K562 (cell line): ENCODE data around the gene SH3PXD2B. TPM values are rescaled to one million over a fixed set of nuclear protein-coding genes. Genes with fewer than 3 reads are reported as not detected.

Experiments
- ATAC-seq: fragments of 200-7000 bp; cut with Tn5 transposase; 3 replicates; pipeline ENCODE4 v1.9.1; 2020; ENCODE audit warnings: moderate library complexity
- BruUV-seq: library from RNA; stranded (reverse); fragments of 400-500 nt; replicated peaks from 2 replicates; lab custom pipeline; 2021; lab: Mats Ljungman, UMichigan
- CTCF ChIA-PET: fragments of 300-600 bp; formaldehyde crosslinking; extraction: SDS; loops from one replicate; lab custom pipeline; 2021; ENCODE audit warnings: low intra/inter-chr PET ratio; lab: Yijun Ruan, JAX
- POLR2A ChIA-PET: fragments of 300-600, 350-650 bp; sonication (Branson Sonifier 250); formaldehyde crosslinking; extraction: SDS; loops from one replicate; lab custom pipeline; 2021; ENCODE audit warnings: antibody characterized with exemption, inconsistent platforms; lab: Yijun Ruan, JAX
- DNase-seq, 4 experiments: peaks; one replicate each; pipeline versions ENCODE4 v3.0.0 to v3.0.0-alpha.2; 2011 to 2018; ENCODE audit warnings: low spot score in 3 of 4, mixed read lengths in 3 of 4; ENCODE audit errors: extremely low read depth in 1 of 4
- FAIRE-seq: peaks from 2 replicates; lab custom pipeline; 2011; peaks lifted over from hg19 to GRCh38; lab: Jason Lieb, UNC
- H2AFZ ChIP-seq: 2 replicates; pipeline ENCODE4 v1.6.0; 2011; ENCODE audit warnings: low read depth, low read length, control low read depth, inconsistent platforms
- H3K27ac ChIP-seq: fragments of 200-600 bp; 3 replicates; pipeline ENCODE4 v1.8.0; 2011; ENCODE audit warnings: low read depth, mild to moderate bottlenecking, control low read depth, inconsistent platforms, low read length, moderate library complexity, mixed read lengths; ENCODE audit errors: extremely low read depth
- H3K27me3 ChIP-seq, 2 experiments: fragments of 300-600 bp in 1 of 2; 2 replicates in 1 of 2; 3 replicates in 1 of 2; pipeline versions ENCODE4 v1.6.0 to v1.8.0; 2011; ENCODE audit warnings: inconsistent platforms in 2 of 2, low read length in 2 of 2, mild to moderate bottlenecking in 1 of 2, mixed read lengths in 1 of 2, moderate library complexity in 1 of 2; ENCODE audit not compliant: control insufficient read depth in 2 of 2, insufficient read depth in 2 of 2
- H3K36me3 ChIP-seq: fragments of 300-600 bp; 3 replicates; pipeline ENCODE4 v1.8.0; 2011; ENCODE audit warnings: mild to moderate bottlenecking, low read length, inconsistent platforms; ENCODE audit not compliant: control insufficient read depth, insufficient read depth
- H3K4me1 ChIP-seq, 2 experiments: fragments of 200-600 bp in 1 of 2; replicated peaks in 1 of 2; 2 replicates in 1 of 2; 3 replicates in 1 of 2; pipeline versions ENCODE4 v1.5.1 to v1.8.0; 2011; ENCODE audit warnings: inconsistent platforms in 2 of 2, low read length in 2 of 2, mild to moderate bottlenecking in 1 of 2, mixed read lengths in 1 of 2, moderate library complexity in 1 of 2; ENCODE audit not compliant: control insufficient read depth in 2 of 2, insufficient read depth in 2 of 2
- H3K4me2 ChIP-seq: 2 replicates; pipeline ENCODE4 v1.6.1; 2011; ENCODE audit warnings: low read length, control low read depth, inconsistent platforms, mixed read lengths; ENCODE audit not compliant: insufficient read depth
- H3K4me3 ChIP-seq: fragments of 200-600 bp; sonication (generic), shearing (Covaris generic); 2 replicates; pipeline ENCODE4 v1.5.1; 2016; ENCODE audit warnings: control low read depth, inconsistent platforms
- H3K79me2 ChIP-seq: fragments of 200-600 bp; 3 replicates; pipeline ENCODE4 v1.8.0; 2011; ENCODE audit warnings: low read length, inconsistent platforms; ENCODE audit not compliant: control insufficient read depth, insufficient read depth
- H3K9ac ChIP-seq, 2 experiments: 2 replicates each; pipeline versions ENCODE4 v1.6.0 to v1.6.1; 2011; ENCODE audit warnings: low read depth in 2 of 2, low read length in 2 of 2, control low read depth in 1 of 2, inconsistent platforms in 1 of 2, mild to moderate bottlenecking in 1 of 2, mixed read lengths in 1 of 2; ENCODE audit not compliant: insufficient read depth in 1 of 2
- H3K9me1 ChIP-seq: one replicate; pipeline ENCODE4 v1.6.0; 2011; ENCODE audit warnings: inconsistent platforms, mild to moderate bottlenecking, low read length, moderate library complexity; ENCODE audit not compliant: control insufficient read depth, insufficient read depth
- H3K9me3 ChIP-seq: replicated peaks from 2 replicates; pipeline ENCODE4 v1.5.1; 2011; ENCODE audit warnings: low read depth, low read length, inconsistent platforms; ENCODE audit not compliant: control insufficient read depth, insufficient read depth
- H4K20me1 ChIP-seq: replicated peaks from 2 replicates; pipeline ENCODE4 v1.6.1; 2011; ENCODE audit warnings: low read length, inconsistent platforms, mixed read lengths; ENCODE audit not compliant: control insufficient read depth, insufficient read depth
- CBX8 ChIP-seq: fragments of 200-600 bp; sonication (generic); IDR thresholded peaks from 2 replicates; pipeline ENCODE4 v1.6.1; 2012; ENCODE audit warnings: borderline replicate concordance, mixed run types, low read depth, mild to moderate bottlenecking, moderate library complexity, mixed read lengths, low read length, control low read depth, inconsistent platforms; ENCODE audit not compliant: poor library complexity, severe bottlenecking; ENCODE audit errors: extremely low read depth
- CEBPG ChIP-seq, 3 experiments: fragments of 200-800 bp in 1 of 3; sonication (Bioruptor generic) in 1 of 3; sonication (generic) in 1 of 3; formaldehyde crosslinking in 1 of 3; IDR thresholded peaks in 2 of 3; conservative IDR thresholded peaks in 1 of 3; 2 replicates each; pipeline versions ENCODE4 v1.6.1 to v1.8.0; 2016 to 2022; ENCODE audit warnings: missing compliant biosample characterization in 2 of 3, missing genetic modification characterization in 2 of 3, mild to moderate bottlenecking in 1 of 3, missing genetic modification reagents in 1 of 3
- PTRF ChIP-seq: fragments of 450-650 bp; IDR thresholded peaks from 2 replicates; pipeline ENCODE4 v1.6.1; 2016; ENCODE audit warnings: mild to moderate bottlenecking, missing genetic modification characterization, missing compliant biosample characterization
- PYGO2 ChIP-seq: fragments of 450-650 bp; IDR thresholded peaks from 2 replicates; pipeline ENCODE4 v1.6.1; 2016; ENCODE audit warnings: mild to moderate bottlenecking, missing genetic modification characterization, moderate library complexity, missing compliant biosample characterization
- ZNF232 ChIP-seq: sonication (generic); formaldehyde crosslinking; IDR thresholded peaks from 2 replicates; pipeline ENCODE4 v1.8.0; 2022; ENCODE audit warnings: mild to moderate bottlenecking, missing genetic modification reagents
- WGBS: fragments of 100-300 bp; shearing (Covaris generic); methylation state at CpG from one replicate; pipeline ENCODE4 v1.1.6; 2016; ENCODE audit warnings: low coverage, mixed read lengths; ENCODE audit not compliant: insufficient coverage; ENCODE audit errors: missing lambda C conversion rate; 5-methylcytosine and 5-hydroxymethylcytosine counted together
- in situ Hi-C: fragments of 300-500 bp; cut with MboI; formaldehyde crosslinking; loops from 4 replicates; pipeline ENCODE4 v1.15.0; 2018; ENCODE audit warnings: inconsistent platforms, mixed read lengths
- intact Hi-C: fragments of 100-400 bp; cut with micrococcal nuclease; formaldehyde crosslinking; loops from 2 replicates; pipeline ENCODE4 v1.14.2; 2022
- polyA plus RNA-seq, 8 experiments: library from polyadenylated mRNA; depleted of rRNA in 4 of 8; stranded (reverse) in 5 of 8; unstranded in 3 of 8; fragments of >200 nt; fragmentation: Nextera tagmentation in 2 of 8; fragmentation: Illumina TruSeq in 1 of 8; extraction: Ambion mirVana in 2 of 8; extraction: Trizol in 1 of 8; gene quantifications; 2 replicates each; pipeline versions ENCODE4 v1.2.1 to v1.2.3, GENCODE V29; 2011 to 2014; ENCODE audit warnings: inconsistent platforms in 1 of 8, missing spikeins in 1 of 8
- total RNA-seq, 7 experiments: library from RNA; depleted of rRNA in 6 of 7; stranded (reverse); fragments of >200 nt in 6 of 7; fragmentation: Illumina TruSeq in 2 of 7; extraction: Trizol in 2 of 7; gene quantifications; 2 replicates each; pipeline versions ENCODE4 v1.2.1 to v1.2.3, GENCODE V29; 2011 to 2021; ENCODE audit warnings: low replicate concordance in 1 of 7

Gene SH3PXD2B
- total and polyA plus RNA-seq, 9 of the 15 experiments (the other 6 are each of a cell fraction or from before 2014, with no cell fraction given) = 0.04 to 0.66 (median 0.19) TPM

GRCh38 chr5:172281346-172281745, 173.0 kb downstream of the SH3PXD2B start:
- WGBS = 0% methylated on average over 6 of the region's 6 CpGs
- Histone ChIP-seq H3K27me3 (peaks cover 14 to 43% of the 10 kb centered on the region in 2 experiments), H3K4me2 (no peak overlapping the region), H2AFZ (no peak overlapping the region), H3K4me3 (no peak overlapping the region), H3K9me3 (no peaks in the 10 kb centered on the region), H3K79me2 (no peaks in the 10 kb centered on the region), H3K9ac (no peak overlapping the region), H4K20me1 (peaks cover 5% of the 10 kb centered on the region), H3K27ac (no peak overlapping the region), H3K9me1 (no peaks in the 10 kb centered on the region), H3K4me1 (peaks cover 2 to 16% of the 10 kb centered on the region in 2 experiments; a peak in 2 of 5 replicates), H3K36me3 (no peaks in the 10 kb centered on the region)
- CTCF ChIA-PET = no interaction called here
- no peak for FAIRE-seq
- no peak for TF ChIP-seq CEBPG (CRISPR knock-in tag; IDR thresholded peaks at IDR 0.05)
- 0 out of 4 replicates have a peak, but pooled peaks of 1 of the 2 experiments have one; percentile 29 for TF ChIP-seq CEBPG (tag; conservative IDR thresholded peaks at IDR 0.05 in 1 of 2, IDR thresholded peaks at IDR 0.05 in 1 of 2)
- TF ChIP-seq PTRF (tag) = no peak
- TF ChIP-seq ZNF232 (CRISPR knock-in tag) = no peak
- peak; percentile 27 for TF ChIP-seq CBX8
- TF ChIP-seq PYGO2 (tag) = no peak
- intact Hi-C loops (no loop called here), in situ Hi-C loops (no loop called here)
- no peak for ATAC-seq
- DNase-seq = no peak
- BruUV-seq = no TSS peak
- POLR2A ChIA-PET = interaction anchor here (0.5 to 0.6 kb wide), 2 partner anchors 60 to 1796 kb away, joined by 3 read pairs; no protein-coding TSS in a partner anchor
